GM12892 (cell line): ENCODE measurements around the gene PPP1R9A.

Experiments
- POLR2A ChIP-seq: IDR thresholded peaks from 2 replicates; pipeline ENCODE4 v1.6.1; 2011; ENCODE audit warnings: low read depth, low read length, control low read depth
- POLR2AphosphoS5 ChIP-seq: IDR thresholded peaks from 2 replicates; pipeline ENCODE4 v1.6.1; 2011; ENCODE audit warnings: low read depth, low read length, control low read depth
- TAF1 ChIP-seq: IDR thresholded peaks from 2 replicates; pipeline ENCODE4 v1.6.1; 2011; ENCODE audit warnings: low read depth, mild to moderate bottlenecking, control low read depth, low read length, borderline replicate concordance

GRCh38 chr7:95095966-95096540, 188.7 kb downstream of the PPP1R9A start:
- TF ChIP-seq POLR2AphosphoS5 (no peak), TAF1 (no peak), POLR2A (no peak)
